HepG2 (cell line): ENCODE measurements around the gene CLK4. TPM values are rescaled to one million over a fixed set of nuclear protein-coding genes. Genes with fewer than 3 reads are reported as not detected.
"Not testable (repeated sequence)": the region's sequence is repeated elsewhere in the genome, so short reads cannot be mapped to it uniquely, and the experiment has no call there.

Experiments
- ATAC-seq: fragments of 200-7000 bp; cut with Tn5 transposase; 3 replicates; pipeline ENCODE4 v1.9.1; 2020; ENCODE audit warnings: mild to moderate bottlenecking, moderate library complexity
- BruUV-seq: library from RNA; stranded (reverse); fragments of 400-500 nt; replicated peaks from 2 replicates; lab custom pipeline; 2021; lab: Mats Ljungman, UMichigan
- CTCF ChIA-PET: fragments of 300-600 bp; formaldehyde crosslinking; extraction: SDS; loops from one replicate; lab custom pipeline; 2021; ENCODE audit warnings: low total read pairs, inconsistent platforms, low intra/inter-chr PET ratio; lab: Yijun Ruan, JAX
- POLR2A ChIA-PET: fragments of 350-600 bp; sonication (Branson Sonifier 250); formaldehyde crosslinking; loops from one replicate; lab custom pipeline; 2020; ENCODE audit warnings: antibody characterized with exemption, inconsistent platforms; lab: Yijun Ruan, JAX
- DNase-seq: peaks from one replicate; pipeline ENCODE4 v3.0.0-alpha.2; 2015; ENCODE audit warnings: low spot score
- FAIRE-seq: peaks from 3 replicates; lab custom pipeline; 2011; peaks lifted over from hg19 to GRCh38; lab: Jason Lieb, UNC
- H2AFZ ChIP-seq: one replicate; pipeline ENCODE4 v1.6.1; 2011; ENCODE audit warnings: low read length, inconsistent platforms
- H3K27ac ChIP-seq: fragments of 300-600 bp; 3 replicates; pipeline ENCODE4 v1.8.0; 2011; ENCODE audit warnings: mixed run types, mild to moderate bottlenecking, mixed read lengths, low read length, inconsistent platforms; ENCODE audit not compliant: insufficient read depth; ENCODE audit errors: extremely low read length
- H3K27me3 ChIP-seq, 2 experiments: fragments of 200-600 bp in 1 of 2; 2 replicates in 1 of 2; 3 replicates in 1 of 2; pipeline versions ENCODE4 v1.6.0 to v1.8.0; 2011; ENCODE audit warnings: low read length in 2 of 2, mild to moderate bottlenecking in 2 of 2, moderate library complexity in 2 of 2, inconsistent platforms in 1 of 2; ENCODE audit not compliant: insufficient read depth in 2 of 2, control insufficient read depth in 1 of 2
- H3K36me3 ChIP-seq, 2 experiments: fragments of 200-600 bp in 1 of 2; replicated peaks in 1 of 2; 2 replicates in 1 of 2; 3 replicates in 1 of 2; pipeline versions ENCODE4 v1.5.1 to v1.8.0; 2011; ENCODE audit warnings: low read length in 2 of 2, inconsistent platforms in 1 of 2; ENCODE audit not compliant: insufficient read depth in 2 of 2, control insufficient read depth in 1 of 2
- H3K4me1 ChIP-seq: 2 replicates; pipeline ENCODE4 v1.5.1; 2012; ENCODE audit warnings: low read length, inconsistent platforms; ENCODE audit not compliant: insufficient read depth
- H3K4me2 ChIP-seq: 2 replicates; pipeline ENCODE4 v1.6.0; 2011; ENCODE audit warnings: low read depth, low read length, inconsistent platforms
- H3K4me3 ChIP-seq, 3 experiments: fragments of 200-600 bp in 1 of 3; sonication (generic), shearing (Covaris generic) in 1 of 3; replicated peaks in 1 of 3; 2 replicates each; pipeline ENCODE4 v1.5.1; 2011 to 2016; ENCODE audit warnings: low read length in 3 of 3, inconsistent platforms in 2 of 3, low read depth in 2 of 3, mild to moderate bottlenecking in 2 of 3, control low read depth in 1 of 3, mixed read lengths in 1 of 3; ENCODE audit not compliant: insufficient read depth in 1 of 3
- H3K79me2 ChIP-seq: one replicate; pipeline ENCODE4 v1.6.1; 2011; ENCODE audit warnings: low read length, inconsistent platforms; ENCODE audit not compliant: insufficient read depth
- H3K9ac ChIP-seq: 2 replicates; pipeline ENCODE4 v1.6.0; 2011; ENCODE audit warnings: mild to moderate bottlenecking, low read depth, low read length, inconsistent platforms; ENCODE audit not compliant: insufficient read depth
- H3K9me3 ChIP-seq: 2 replicates; pipeline ENCODE4 v1.5.1; 2012; ENCODE audit warnings: mild to moderate bottlenecking, low read length
- H4K20me1 ChIP-seq: 2 replicates; pipeline ENCODE4 v1.6.0; 2011; ENCODE audit warnings: inconsistent platforms, mild to moderate bottlenecking, low read length, moderate library complexity; ENCODE audit not compliant: insufficient read depth
- ATF3 ChIP-seq: sonication (generic); formaldehyde crosslinking; IDR thresholded peaks from 2 replicates; pipeline ENCODE4 v1.4.0; 2020; ENCODE audit warnings: missing genetic modification reagents
- DMTF1 ChIP-seq: sonication (generic); formaldehyde crosslinking; IDR thresholded peaks from 2 replicates; pipeline ENCODE4 v1.4.0; 2020; ENCODE audit warnings: mild to moderate bottlenecking, missing genetic modification reagents
- HCFC1 ChIP-seq: fragments of 150-350 bp; IDR thresholded peaks from 2 replicates; pipeline ENCODE4 v1.6.1; 2014; ENCODE audit warnings: low read depth, low read length
- MTA3 ChIP-seq: sonication (generic); formaldehyde crosslinking; IDR thresholded peaks from 2 replicates; pipeline ENCODE4 v1.4.0; 2020; ENCODE audit warnings: missing genetic modification reagents
- PAWR ChIP-seq: sonication (generic); formaldehyde crosslinking; IDR thresholded peaks from 2 replicates; pipeline ENCODE4 v1.4.0; 2020; ENCODE audit warnings: missing genetic modification reagents, mild to moderate bottlenecking, borderline replicate concordance
- PHF21A ChIP-seq: sonication (generic); formaldehyde crosslinking; IDR thresholded peaks from 2 replicates; pipeline ENCODE4 v1.5.0; 2020; ENCODE audit warnings: mild to moderate bottlenecking, missing genetic modification reagents
- PRMT3 ChIP-seq: sonication (generic); formaldehyde crosslinking; IDR thresholded peaks from 2 replicates; pipeline ENCODE4 v1.8.1; 2022; ENCODE audit warnings: low read depth, mild to moderate bottlenecking, moderate library complexity, missing genetic modification reagents, borderline replicate concordance
- SP4 ChIP-seq: sonication (generic); formaldehyde crosslinking; IDR thresholded peaks from 2 replicates; pipeline ENCODE4 v1.8.1; 2023; ENCODE audit warnings: mild to moderate bottlenecking, missing genetic modification reagents
- ZNF280B ChIP-seq: sonication (generic); formaldehyde crosslinking; IDR thresholded peaks from 2 replicates; pipeline ENCODE4 v1.5.0; 2020; ENCODE audit warnings: missing genetic modification reagents, mild to moderate bottlenecking, borderline replicate concordance
- ZNF589 ChIP-seq: sonication (generic); formaldehyde crosslinking; conservative IDR thresholded peaks from 2 replicates; pipeline ENCODE4 v1.8.0; 2022; ENCODE audit warnings: mild to moderate bottlenecking, moderate library complexity, missing genetic modification reagents
- ZNF672 ChIP-seq: sonication (generic); formaldehyde crosslinking; IDR thresholded peaks from 2 replicates; pipeline ENCODE4 v1.8.1; 2022; ENCODE audit warnings: missing genetic modification reagents
- ZNF740 ChIP-seq: sonication (generic); formaldehyde crosslinking; IDR thresholded peaks from 2 replicates; pipeline ENCODE4 v1.4.0; 2020; ENCODE audit warnings: missing genetic modification reagents
- ZNF746 ChIP-seq: sonication (generic); formaldehyde crosslinking; IDR thresholded peaks from 2 replicates; pipeline ENCODE4 v1.8.0; 2022; ENCODE audit warnings: mild to moderate bottlenecking, missing genetic modification reagents
- WGBS: methylation state at CpG from one replicate; pipeline ENCODE4 v1.1.6; 2017; ENCODE audit warnings: low lambda C conversion rate; 5-methylcytosine and 5-hydroxymethylcytosine counted together
- in situ Hi-C: cut with HindIII; loops from 2 replicates; pipeline ENCODE4 v1.10.0; 2017; ENCODE audit warnings: low pct_unique_long_range_greater_than_20kb; ENCODE audit not compliant: extremely low pct_ligation_motif_present
- intact Hi-C: fragments of 100-400 bp; cut with micrococcal nuclease; formaldehyde crosslinking; loops from one replicate; pipeline ENCODE4 v1.10.0; 2022; ENCODE audit not compliant: unreplicated experiment
- polyA plus RNA-seq, 8 experiments: library from polyadenylated mRNA; depleted of rRNA in 3 of 8; stranded (reverse) in 7 of 8; unstranded in 1 of 8; fragments of >200 nt; fragmentation: Illumina TruSeq in 4 of 8; extraction: Trizol in 4 of 8; gene quantifications; 2 replicates each; pipeline versions ENCODE4 v1.2.1 to v1.2.3, GENCODE V29; 2011 to 2016; ENCODE audit warnings: low read depth in 4 of 8, missing spikeins in 1 of 8, mixed read lengths in 1 of 8; ENCODE audit not compliant: insufficient read depth in 1 of 8
- total RNA-seq, 5 experiments: library from RNA; depleted of rRNA; stranded (reverse); fragments of >200 nt; fragmentation: Illumina TruSeq; extraction: Trizol; gene quantifications; 2 replicates each; pipeline ENCODE4 v1.2.3, GENCODE V29; 2016; ENCODE audit warnings: low read depth in 1 of 5

Gene CLK4
- total and polyA plus RNA-seq, 2 of the 13 experiments (the other 11 are each of a cell fraction or from before 2014, with no cell fraction given) = 17.7 to 18.4 TPM

- no TSS peak for BruUV-seq
- DNase-seq = no peak
- WGBS = 59% methylated on average over 2 of the region's 2 CpGs
- Histone ChIP-seq H3K4me1 (no peaks in the 10 kb centered on the region), H2AFZ (no peak overlapping the region), H3K9ac (no peak overlapping the region), H3K9me3 (no peaks in the 10 kb centered on the region), H3K27ac (no peak overlapping the region), H3K27me3 (peaks cover 0 to 36% of the 10 kb centered on the region in 2 experiments; a peak in 3 of 5 replicates), H3K4me2 (no peak overlapping the region), H3K36me3 (no peaks in the 10 kb centered on the region), H3K79me2 (no peaks in the 10 kb centered on the region), H4K20me1 (no peaks in the 10 kb centered on the region), H3K4me3 (no peak overlapping the region)
- CTCF ChIA-PET = no interaction called here
- no peak for ATAC-seq
- FAIRE-seq = no peak
- in situ Hi-C loops = no loop called here
- POLR2A ChIA-PET = no interaction called here
- intact Hi-C loops = no loop called here
- TF ChIP-seq MTA3 (no peak), DMTF1 (CRISPR knock-in tag) (no peak), PRMT3 (no peak), ZNF280B (CRISPR knock-in tag) (no peak), ZNF740 (CRISPR knock-in tag) (no peak), ZNF672 (no peak), ZNF589 (CRISPR knock-in tag) (no peak), PHF21A (CRISPR knock-in tag) (no peak), ZNF746 (CRISPR knock-in tag) (no peak), ATF3 (CRISPR knock-in tag) (no peak), PAWR (CRISPR knock-in tag) (no peak), SP4 (CRISPR knock-in tag) (no peak), HCFC1 (no peak)
Measured at GRCh38 chr5:178586396-178586795, 40.5 kb downstream of the CLK4 start.

GRCh38 chr5:178585421-178585820, 41.4 kb downstream of the CLK4 start:
- peak; percentile 69 for ATAC-seq
- H3K9ac ChIP-seq, DNase-seq, in situ Hi-C loops, H4K20me1 ChIP-seq, H3K4me1 ChIP-seq, H3K4me3 ChIP-seq, BruUV-seq, CTCF ChIA-PET, H2AFZ ChIP-seq, H3K79me2 ChIP-seq, intact Hi-C loops, H3K9me3 ChIP-seq, POLR2A ChIA-PET, H3K27ac ChIP-seq, FAIRE-seq, H3K4me2 ChIP-seq, H3K36me3 ChIP-seq: not testable (repeated sequence)
- peaks cover 0 to 38% of the 10 kb centered on the region in 2 experiments; a peak in 3 of 5 replicates for H3K27me3 ChIP-seq
- 24% methylated on average over 10 of the region's 11 CpGs for WGBS
